Heart left ventricle (tissue), 13 donors: ENCODE results near the gene BMP2.

Source experiments
- POLR2A ChIP-seq, 2 donors: fragments of 450-650 bp; IDR thresholded peaks; one replicate each; pipeline ENCODE4 v1.6.1; 2017; ENCODE audit warnings: antibody characterized with exemption in 2 of 2, mild to moderate bottlenecking in 2 of 2, moderate library complexity in 2 of 2
- TF ChIP-seq, protein P1 (sequence below), 12 donors: fragments of 200-600 bp; sonication (generic) in 4 of 12; IDR thresholded peaks; one replicate each; pipeline versions ENCODE4 v1.5.0 to v1.8.0; 2018 to 2022; ENCODE audit warnings: antibody characterized with exemption in 12 of 12, mild to moderate bottlenecking in 5 of 12
- donor health status: ischemic (EF 13 %, LVEDD 7.1; RV severe dilation, severe dysfunction).
- donor health status: DM: no; HTN: yes; CAD: no.
- donor health status: DM: no; HTN: no; CAD: no.
- donor health status: ischemic (EF 25% LVEDD 6.9; RV normal size, moderate dysfunction).
- donor health status: ischemic (EF 25% LVEDD 5.7; RV mildly dilated, moderate dysfunction).
- donor health status: ischemic (EF 35%, LVEDD 5.7; RV mildly dilated, moderate dysfunction).
- donor health status: nonischemic (EF 11% LVEDD 7.7; RV severe dilation, severe dysfunction).
- donor health status: DM: yes; HTN: yes; CAD: no.
- donor health status: PGD.
- donor health status: ischemic (EF 29% LVEDD 5.4; RV normal size, mild dysfunction).
- donor health status: nonischemic (EF 23%, LVEDD 6.1; RV moderate dilation, normal function).

DNA sequence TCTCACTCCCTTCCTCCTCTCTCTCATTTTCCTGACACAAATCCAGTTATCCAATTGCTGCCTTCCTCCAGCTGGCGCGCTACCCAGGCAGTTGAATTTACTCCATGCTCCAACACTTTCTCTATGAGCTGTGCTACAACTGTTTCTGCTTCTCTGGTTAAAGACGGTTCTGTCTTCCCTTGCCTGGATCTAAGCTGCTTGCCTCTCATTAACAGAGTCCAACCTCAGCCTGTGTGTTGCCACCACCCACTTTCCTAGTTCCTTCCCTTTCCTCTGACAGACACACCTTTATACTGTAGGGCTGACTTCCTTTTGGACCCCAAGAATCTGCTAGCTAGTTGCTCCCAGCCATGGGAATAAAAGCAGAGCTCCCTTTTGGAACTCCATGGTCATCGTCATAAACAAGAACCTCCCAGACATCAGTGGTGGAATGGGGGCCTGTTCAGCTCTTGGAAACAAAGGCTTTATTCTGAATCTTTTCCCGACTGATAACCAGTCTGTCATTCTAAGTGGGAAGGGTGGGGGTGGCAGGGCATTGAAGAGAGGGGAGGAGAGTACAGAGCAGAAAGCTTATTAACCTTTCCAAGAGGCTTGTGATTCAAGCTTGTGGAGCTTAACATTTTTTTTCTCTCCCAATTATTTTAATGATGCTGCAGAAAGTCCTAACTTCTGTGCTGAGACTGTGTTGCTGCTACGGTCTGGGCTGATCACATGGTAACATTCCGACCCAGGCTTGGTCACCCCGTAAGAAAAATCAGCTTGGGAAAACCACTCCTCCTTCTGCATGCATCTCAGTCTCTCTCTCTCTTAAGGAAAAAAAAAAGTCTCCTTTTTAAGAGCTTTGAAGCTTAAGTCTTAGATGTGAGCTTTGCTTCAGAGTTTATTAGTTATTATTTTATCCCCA, 31.3 kb upstream of the BMP2 start:
- TF ChIP-seq, protein P1, sequence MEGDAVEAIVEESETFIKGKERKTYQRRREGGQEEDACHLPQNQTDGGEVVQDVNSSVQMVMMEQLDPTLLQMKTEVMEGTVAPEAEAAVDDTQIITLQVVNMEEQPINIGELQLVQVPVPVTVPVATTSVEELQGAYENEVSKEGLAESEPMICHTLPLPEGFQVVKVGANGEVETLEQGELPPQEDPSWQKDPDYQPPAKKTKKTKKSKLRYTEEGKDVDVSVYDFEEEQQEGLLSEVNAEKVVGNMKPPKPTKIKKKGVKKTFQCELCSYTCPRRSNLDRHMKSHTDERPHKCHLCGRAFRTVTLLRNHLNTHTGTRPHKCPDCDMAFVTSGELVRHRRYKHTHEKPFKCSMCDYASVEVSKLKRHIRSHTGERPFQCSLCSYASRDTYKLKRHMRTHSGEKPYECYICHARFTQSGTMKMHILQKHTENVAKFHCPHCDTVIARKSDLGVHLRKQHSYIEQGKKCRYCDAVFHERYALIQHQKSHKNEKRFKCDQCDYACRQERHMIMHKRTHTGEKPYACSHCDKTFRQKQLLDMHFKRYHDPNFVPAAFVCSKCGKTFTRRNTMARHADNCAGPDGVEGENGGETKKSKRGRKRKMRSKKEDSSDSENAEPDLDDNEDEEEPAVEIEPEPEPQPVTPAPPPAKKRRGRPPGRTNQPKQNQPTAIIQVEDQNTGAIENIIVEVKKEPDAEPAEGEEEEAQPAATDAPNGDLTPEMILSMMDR (IDR thresholded peaks at IDR 0.05), result no peak
- no peak for TF ChIP-seq POLR2A (IDR thresholded peaks at IDR 0.05)
